Neural progenitor cell (in vitro differentiated cells): ENCODE results near the gene ARHGAP15.

ENCODE experiments used
- CTCF ChIP-seq: fragments of 200-600 bp; sonication (generic); IDR thresholded peaks from 2 replicates; pipeline ENCODE4 v1.5.1; 2017; ENCODE audit warnings: antibody characterized with exemption, mild to moderate bottlenecking
- EZH2 ChIP-seq: fragments of 200-600 bp; sonication (generic); IDR thresholded peaks from 2 replicates; pipeline ENCODE4 v1.6.1; 2017; ENCODE audit warnings: antibody characterized with exemption, mild to moderate bottlenecking, moderate library complexity

DNA sequence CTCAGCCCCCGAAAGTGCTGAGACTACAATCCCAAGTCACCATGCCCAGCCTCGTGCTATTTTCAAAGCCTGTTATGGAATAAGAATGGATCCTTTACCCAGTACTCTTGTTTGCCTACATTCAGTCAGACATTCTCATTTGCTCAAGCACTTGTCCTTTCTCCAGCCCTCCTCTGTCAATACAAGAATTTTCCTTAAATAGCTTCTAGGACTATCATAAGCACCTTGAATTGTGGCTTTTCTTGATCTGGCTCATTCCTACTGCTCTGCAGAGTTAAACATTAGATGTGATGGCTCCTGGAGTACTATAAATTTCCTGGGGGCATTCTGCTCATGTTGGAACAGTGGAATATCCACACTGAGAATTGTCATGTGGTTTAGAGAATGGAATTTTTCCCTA is 506.1 kb downstream of the ARHGAP15 start:
- TF ChIP-seq CTCF (no peak), EZH2 (no peak)
